ENCODE results near the gene UBE2G1. TPM values are rescaled to one million over a fixed set of nuclear protein-coding genes. Genes with fewer than 3 reads are reported as not detected.

The UBE2G1 gene
- total RNA-seq, 3 donors from 2014 or later (not counting 1 experiment from before 2014, with no cell fraction given), result 58.2 to 76.4 (median 64.7) TPM

GRCh38 chr17:4342535-4342934, 23.9 kb downstream of the UBE2G1 start:
- intact Hi-C loops (cut with micrococcal nuclease), result no loop called here
- H3K9me3 ChIP-seq (ENCODE audit: control insufficient read depth, insufficient read depth, low read length), result no peaks in the 10 kb centered on the region
- DNase-seq (no peak), ATAC-seq (no peak)
- H3K27me3 ChIP-seq (ENCODE audit: control insufficient read depth, insufficient read depth, low read length), result no peaks in the 10 kb centered on the region
- Mint-ChIP-seq H3K4me1 (peaks cover 20 to 33% of the 10 kb centered on the region in 2 donors), H3K27me3 (ENCODE audit: low read depth in 2 of 2) (no peaks in the 10 kb centered on the region), H3K9me3 (no peaks in the 10 kb centered on the region), H3K36me3 (no peaks in the 10 kb centered on the region), H3K27ac (no peak overlapping the region), H3K4me3 (no peak overlapping the region)
- H3K27ac ChIP-seq (ENCODE audit: low read length), result no peak overlapping the region
- H3K36me3 ChIP-seq (ENCODE audit: control insufficient read depth, insufficient read depth, low read length), result no peaks in the 10 kb centered on the region
- no peaks in the 10 kb centered on the region for H3K4me1 ChIP-seq (ENCODE audit: control insufficient read depth, insufficient read depth, low read length)
- H3K4me3 ChIP-seq (ENCODE audit: low read length), result no peak overlapping the region
- no peak for TF ChIP-seq CTCF (IDR thresholded peaks at IDR 0.05)
- 90% methylated on average over 5 of the region's 5 CpGs for WGBS (ENCODE audit: insufficient coverage)

GRCh38 chr17:4341616-4341977, 24.9 kb downstream of the UBE2G1 start:
- DNase-seq, result no peak
- H3K4me3 ChIP-seq (ENCODE audit: low read length), result no peak overlapping the region
- Mint-ChIP-seq H3K9me3 (no peaks in the 10 kb centered on the region), H3K27ac (no peak overlapping the region), H3K4me3 (no peak overlapping the region), H3K27me3 (ENCODE audit: low read depth in 2 of 2) (no peaks in the 10 kb centered on the region), H3K4me1 (peaks cover 20 to 31% of the 10 kb centered on the region in 2 donors), H3K36me3 (no peaks in the 10 kb centered on the region)
- 71% methylated on average over 4 of the region's 4 CpGs for WGBS (ENCODE audit: insufficient coverage)
- H3K36me3 ChIP-seq (ENCODE audit: control insufficient read depth, insufficient read depth, low read length), result no peaks in the 10 kb centered on the region
- ATAC-seq, result peak in 1 of 3 donors; percentile 33
- H3K27me3 ChIP-seq (ENCODE audit: control insufficient read depth, insufficient read depth, low read length), result no peaks in the 10 kb centered on the region
- intact Hi-C loops (cut with micrococcal nuclease), result no loop called here
- no peak overlapping the region for H3K27ac ChIP-seq (ENCODE audit: low read length)
- no peaks in the 10 kb centered on the region for H3K9me3 ChIP-seq (ENCODE audit: control insufficient read depth, insufficient read depth, low read length)
- H3K4me1 ChIP-seq (ENCODE audit: control insufficient read depth, insufficient read depth, low read length), result no peaks in the 10 kb centered on the region
- no peak for TF ChIP-seq CTCF (IDR thresholded peaks at IDR 0.05)

GRCh38 chr17:4340914-4341615, 25.4 kb downstream of the UBE2G1 start:
- H3K27me3 ChIP-seq (ENCODE audit: control insufficient read depth, insufficient read depth, low read length), result no peaks in the 10 kb centered on the region
- intact Hi-C loops (cut with micrococcal nuclease), result no loop called here
- Mint-ChIP-seq H3K9me3 (no peaks in the 10 kb centered on the region), H3K4me3 (no peak overlapping the region), H3K36me3 (no peaks in the 10 kb centered on the region), H3K27ac (no peak overlapping the region), H3K27me3 (ENCODE audit: low read depth in 2 of 2) (no peaks in the 10 kb centered on the region), H3K4me1 (peaks cover 20 to 28% of the 10 kb centered on the region in 2 donors)
- DNase-seq (no peak), ATAC-seq (no peak)
- no peaks in the 10 kb centered on the region for H3K36me3 ChIP-seq (ENCODE audit: control insufficient read depth, insufficient read depth, low read length)
- WGBS (ENCODE audit: insufficient coverage), result 78% methylated on average over 4 of the region's 5 CpGs
- no peak overlapping the region for H3K27ac ChIP-seq (ENCODE audit: low read length)
- H3K4me3 ChIP-seq (ENCODE audit: low read length), result no peak overlapping the region
- H3K4me1 ChIP-seq (ENCODE audit: control insufficient read depth, insufficient read depth, low read length), result no peaks in the 10 kb centered on the region
- no peak for TF ChIP-seq CTCF (IDR thresholded peaks at IDR 0.05)
- no peaks in the 10 kb centered on the region for H3K9me3 ChIP-seq (ENCODE audit: control insufficient read depth, insufficient read depth, low read length)

Data from natural killer cell (primary cell).